Psoas muscle (tissue), 8 donors: ENCODE data around the gene MYLIP. TPM values are rescaled to one million over a fixed set of nuclear protein-coding genes. Genes with fewer than 3 reads are reported as not detected.
A peak's percentile ranks its signal among the peaks of the same experiment; 100 is the strongest.

Experiments
- ATAC-seq, 4 donors: fragments of 200-7000 bp; cut with Tn5 transposase; one replicate each; pipeline ENCODE4 v1.9.1; 2020; ENCODE audit warnings: moderate library complexity in 3 of 4, mild to moderate bottlenecking in 2 of 4
- DNase-seq, 2 donors: peaks; one replicate each; pipeline ENCODE4 v3.0.0-alpha.2; 2020
- H3K27ac ChIP-seq: fragments of 200-600 bp; one replicate; pipeline ENCODE4 v1.8.0; 2022
- H3K27me3 ChIP-seq, 3 donors: fragments of 200-600 bp in 1 of 3; one replicate each; pipeline versions ENCODE4 v1.6.1 to v1.8.0; 2013 to 2022; ENCODE audit warnings: low read length in 2 of 3, mild to moderate bottlenecking in 2 of 3, moderate library complexity in 1 of 3; ENCODE audit not compliant: insufficient read depth in 3 of 3
- H3K36me3 ChIP-seq, 2 donors: fragments of 200-600 bp in 1 of 2; one replicate each; pipeline versions ENCODE4 v1.6.1 to v1.8.0; 2013 to 2022; ENCODE audit warnings: low read depth in 1 of 2, mild to moderate bottlenecking in 1 of 2, moderate library complexity in 1 of 2; ENCODE audit not compliant: insufficient read depth in 1 of 2
- H3K4me1 ChIP-seq: fragments of 200-600 bp; one replicate; pipeline ENCODE4 v1.8.0; 2022
- H3K4me3 ChIP-seq: fragments of 200-600 bp; one replicate; pipeline ENCODE4 v1.8.0; 2022; ENCODE audit warnings: mild to moderate bottlenecking
- H3K9me3 ChIP-seq: fragments of 200-600 bp; one replicate; pipeline ENCODE4 v1.8.0; 2022
- WGBS, 3 donors: extraction: QIAGEN DNeasy Blood & Tissue Kit; methylation state at CpG; one replicate each; pipeline versions ENCODE4 v1.1.6 to v1.1.7; 2013; 5-methylcytosine and 5-hydroxymethylcytosine counted together
- intact Hi-C, 2 donors: fragments of 100-400 bp; cut with DNase I; formaldehyde crosslinking; loops; one replicate each; pipeline versions ENCODE4 v1.11.0 to v1.14.2; 2022
- polyA plus RNA-seq, 3 donors: library from polyadenylated mRNA; stranded (reverse); fragments of 200-250 nt; gene quantifications; one replicate each; pipeline ENCODE4 v1.2.3, GENCODE V29; 2013
- total RNA-seq, 4 donors: library from RNA; stranded (reverse); fragmentation: NEBNext Ultra II Directional in 2 of 4; extraction: Animal tissue kit (Norgen Biotek cat#: 25700) in 2 of 4; gene quantifications; one replicate each; pipeline versions ENCODE4 v1.2.1 to v1.2.4, GENCODE V29; 2021 to 2023
- TF ChIP-seq, protein P1 (sequence below): fragments of 200-600 bp; IDR thresholded peaks from one replicate; pipeline ENCODE4 v1.8.0; 2022; ENCODE audit warnings: antibody characterized with exemption
- donor health status: healthy with polysubstance abuse.
- donor health status: DM: no; HTN: no; CAD: no; lungs with moderate emphysema.
- donor health status: Bipolar disorder and iron deficiency.
- donor health status: healthy.
- donor health status: DM: yes; HTN: yes; CAD: no.
- donor health status: DM: no; HTN: no; CAD: no.
- donor health status: DM: no; HTN: no; CAD: no.
- donor health status: DM: yes; HTN: yes; CAD: no.

Gene MYLIP
- total and polyA plus RNA-seq, 7 donors, result 3.9 to 23.4 (median 15.4) TPM

DNA sequence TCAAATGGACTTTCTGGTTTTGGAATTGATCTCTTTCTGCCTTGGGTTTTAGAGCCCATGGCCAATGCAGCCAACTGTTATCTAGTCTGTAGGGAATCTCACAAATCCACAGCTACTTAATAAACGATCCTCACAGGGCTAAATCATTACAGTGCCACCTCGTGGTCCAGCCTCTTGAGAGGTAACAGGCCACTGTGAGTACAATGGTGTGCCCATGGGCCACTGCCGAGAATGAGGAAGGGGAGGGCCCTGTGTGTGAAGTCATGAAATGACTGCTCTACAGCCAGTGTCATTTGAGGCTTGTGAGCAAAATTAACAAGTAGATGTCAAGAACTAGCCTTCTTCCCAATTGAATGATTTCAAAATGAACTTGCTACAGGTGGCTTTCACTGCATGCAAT is 55.2 kb downstream of the MYLIP start:
- no peaks in the 10 kb centered on the region for H3K27me3 ChIP-seq
- 16 to 32% (median 18%) methylated on average over 3 of the region's 3 CpGs for WGBS, 3 donors
- TF ChIP-seq, protein P1, sequence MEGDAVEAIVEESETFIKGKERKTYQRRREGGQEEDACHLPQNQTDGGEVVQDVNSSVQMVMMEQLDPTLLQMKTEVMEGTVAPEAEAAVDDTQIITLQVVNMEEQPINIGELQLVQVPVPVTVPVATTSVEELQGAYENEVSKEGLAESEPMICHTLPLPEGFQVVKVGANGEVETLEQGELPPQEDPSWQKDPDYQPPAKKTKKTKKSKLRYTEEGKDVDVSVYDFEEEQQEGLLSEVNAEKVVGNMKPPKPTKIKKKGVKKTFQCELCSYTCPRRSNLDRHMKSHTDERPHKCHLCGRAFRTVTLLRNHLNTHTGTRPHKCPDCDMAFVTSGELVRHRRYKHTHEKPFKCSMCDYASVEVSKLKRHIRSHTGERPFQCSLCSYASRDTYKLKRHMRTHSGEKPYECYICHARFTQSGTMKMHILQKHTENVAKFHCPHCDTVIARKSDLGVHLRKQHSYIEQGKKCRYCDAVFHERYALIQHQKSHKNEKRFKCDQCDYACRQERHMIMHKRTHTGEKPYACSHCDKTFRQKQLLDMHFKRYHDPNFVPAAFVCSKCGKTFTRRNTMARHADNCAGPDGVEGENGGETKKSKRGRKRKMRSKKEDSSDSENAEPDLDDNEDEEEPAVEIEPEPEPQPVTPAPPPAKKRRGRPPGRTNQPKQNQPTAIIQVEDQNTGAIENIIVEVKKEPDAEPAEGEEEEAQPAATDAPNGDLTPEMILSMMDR, result peak; percentile 44
- peak; percentile 77 to 90 (median 83) for ATAC-seq
- intact Hi-C loops, result loop anchor here (5.0 to 10.0 kb wide), 3 partner anchors 42 to 492 kb away; no protein-coding TSS in a partner anchor
- peaks cover 12% of the 10 kb centered on the region for H3K4me1 ChIP-seq
- H3K9me3 ChIP-seq, result no peaks in the 10 kb centered on the region
- no peak overlapping the region for H3K4me3 ChIP-seq
- no peaks in the 10 kb centered on the region for H3K36me3 ChIP-seq
- peak in 1 of 2 donors; percentile 60 for DNase-seq
- H3K27ac ChIP-seq, result no peak overlapping the region

DNA sequence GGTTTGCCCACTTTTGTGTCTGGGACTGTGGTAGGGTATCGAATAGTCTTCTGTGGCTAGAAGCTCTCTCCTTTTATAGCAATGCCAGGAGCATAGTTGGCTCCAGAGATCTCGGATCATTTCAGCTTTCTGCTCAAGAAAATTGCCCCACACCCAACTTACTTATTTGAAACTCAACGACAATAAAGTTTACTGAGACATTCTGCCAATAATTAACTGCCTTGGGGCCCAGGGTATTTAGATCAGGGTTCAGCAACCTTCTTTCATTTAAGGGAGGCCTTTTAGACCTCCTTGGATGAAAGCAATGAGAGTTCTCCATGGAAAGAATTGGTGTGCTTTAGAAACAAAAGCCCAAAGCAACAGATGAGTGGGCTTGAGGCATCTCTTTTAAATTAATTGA is 55.7 kb downstream of the MYLIP start:
- WGBS, 3 donors, result 80 to 87% (median 87%) methylated on average over 3 of the region's 3 CpGs
- ATAC-seq, result no peak
- intact Hi-C loops, result loop anchor here (5.0 to 10.0 kb wide), 3 partner anchors 42 to 492 kb away; no protein-coding TSS in a partner anchor

DNA sequence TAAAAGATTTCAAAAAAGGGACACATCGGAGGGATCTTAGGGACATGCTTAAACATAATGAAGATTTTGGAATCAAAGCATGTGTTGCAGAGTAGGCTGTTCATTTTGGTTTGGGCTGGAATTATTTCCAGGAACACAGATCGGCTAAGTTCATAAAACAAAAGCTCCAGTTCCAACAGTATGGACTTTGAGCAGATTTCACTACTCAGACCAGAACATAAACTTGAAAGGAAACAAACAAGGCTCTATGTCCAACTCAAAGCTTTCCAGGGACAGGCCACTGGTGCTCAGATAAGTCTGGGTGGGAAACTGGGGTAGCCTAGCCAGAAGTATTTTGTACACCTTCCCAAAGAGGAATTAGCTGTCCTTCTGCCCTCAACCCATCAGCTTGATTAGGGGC is 58.3 kb downstream of the MYLIP start:
- H3K27me3 ChIP-seq, result no peaks in the 10 kb centered on the region
- no peak overlapping the region for H3K27ac ChIP-seq
- no peak overlapping the region for H3K4me3 ChIP-seq
- H3K9me3 ChIP-seq, result no peaks in the 10 kb centered on the region
- peaks cover 12% of the 10 kb centered on the region for H3K4me1 ChIP-seq
- TF ChIP-seq, protein P1, result no peak
- intact Hi-C loops, result loop anchor here in 1 of 2 donors (10.0 kb wide), 1 partner anchor 242 kb away; no protein-coding TSS in a partner anchor
- no peak for ATAC-seq
- 58 to 71% (median 65%) methylated on average over 2 of the region's 2 CpGs for WGBS, 3 donors
- DNase-seq, result no peak
- H3K36me3 ChIP-seq, result no peaks in the 10 kb centered on the region

More for the DNA sequence above, 55.7 kb downstream of the MYLIP start:
- Histone ChIP-seq H3K9me3 (no peaks in the 10 kb centered on the region), H3K27me3 (no peaks in the 10 kb centered on the region), H3K4me1 (peaks cover 12% of the 10 kb centered on the region), H3K27ac (no peak overlapping the region), H3K4me3 (no peak overlapping the region), H3K36me3 (no peaks in the 10 kb centered on the region)
- no peak for DNase-seq
- TF ChIP-seq, protein P1, result no peak

DNA sequence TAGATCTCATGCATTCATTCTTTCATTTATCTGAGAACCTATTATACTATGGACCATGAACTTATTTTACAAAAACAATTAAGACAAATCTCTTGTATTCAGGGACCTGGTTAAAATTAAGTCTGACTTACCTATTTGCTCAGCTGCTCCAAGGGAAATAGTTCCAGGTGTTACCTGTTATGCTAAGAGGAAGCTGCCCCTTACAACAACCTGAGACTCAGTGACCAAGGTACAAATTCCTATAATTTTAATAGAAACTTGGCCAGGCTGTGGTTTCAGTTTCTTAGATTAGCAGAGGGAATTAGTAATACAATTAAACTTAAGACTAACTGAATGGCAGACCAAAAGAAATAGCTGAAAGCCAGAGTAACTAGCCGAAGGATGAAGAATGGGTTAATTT is 61.3 kb downstream of the MYLIP start:
- H3K36me3 ChIP-seq, result no peaks in the 10 kb centered on the region
- no peaks in the 10 kb centered on the region for H3K27me3 ChIP-seq
- H3K27ac ChIP-seq, result no peak overlapping the region
- intact Hi-C loops, result no loop called here
- ATAC-seq (no peak), DNase-seq (no peak)
- H3K9me3 ChIP-seq, result no peaks in the 10 kb centered on the region
- TF ChIP-seq, protein P1, result no peak
- peaks cover 3% of the 10 kb centered on the region for H3K4me1 ChIP-seq
- 70 to 80% (median 77%) methylated on average over 1 of the region's 1 CpG for WGBS, 3 donors
- no peak overlapping the region for H3K4me3 ChIP-seq
